ENCODE results near the gene SERPINA3. TPM values are rescaled to one million over a fixed set of nuclear protein-coding genes. Genes with fewer than 3 reads are reported as not detected.

The SERPINA3 gene
- total RNA-seq, 2 donors from 2014 or later, result 396 to 1,783 TPM

Other genes starting within 250 kb of the SERPINA3 start
- not detected for gene SERPINA2, start 245.7 kb upstream of the SERPINA3 start, total RNA-seq
- 10 to 100 TPM; 77.8 to 86.4 TPM for gene SERPINA1, start 223.8 kb upstream of the SERPINA3 start, total RNA-seq
- not detected for gene SERPINA11, start 159.6 kb upstream of the SERPINA3 start, total RNA-seq
- not detected for gene SERPINA9, start 136.2 kb upstream of the SERPINA3 start, total RNA-seq
- not detected for gene SERPINA12, start 102.9 kb upstream of the SERPINA3 start, total RNA-seq
- gene SERPINA4, start 50.9 kb upstream of the SERPINA3 start, total RNA-seq, result 10 to 100 TPM; 42.8 to 57.6 TPM
- 100 to 1,000 TPM in 1 of 2 donors, 10 to 100 TPM in 1; 76.0 to 101 TPM for gene SERPINA5, start 31.0 kb upstream of the SERPINA3 start, total RNA-seq
- gene GSC, start 157.7 kb downstream of the SERPINA3 start, total RNA-seq, result 1 to 10 TPM in 1 of 2 donors, under 1 TPM in 1; 0.33 to 1.0 TPM